Esophagus squamous epithelium (tissue), 5 donors: ENCODE data around the gene OR51G1. TPM values are rescaled to one million over a fixed set of nuclear protein-coding genes. Genes with fewer than 3 reads are reported as not detected.

Experiments used
- DNase-seq: peaks from one replicate; lab custom pipeline; 2025; lab: John Stamatoyannopoulos, UW
- H3K27ac ChIP-seq, 4 donors: fragments of 200-600 bp; sonication (generic); one replicate each; pipeline ENCODE4 v1.5.1; 2016 to 2019; ENCODE audit warnings: mild to moderate bottlenecking in 1 of 4
- H3K27me3 ChIP-seq, 4 donors: fragments of 200-600 bp; sonication (generic); 1 replicate in 3 of 4; 2 replicates in 1 of 4; pipeline versions ENCODE4 v1.5.1 to v1.6.0; 2017 to 2021; ENCODE audit warnings: antibody characterized with exemption in 1 of 4
- H3K36me3 ChIP-seq, 3 donors: fragments of 200-600 bp; sonication (generic); one replicate each; pipeline ENCODE4 v1.5.1; 2016 to 2019
- H3K4me1 ChIP-seq, 3 donors: fragments of 200-600 bp; sonication (generic); one replicate each; pipeline ENCODE4 v1.5.1; 2017 to 2019
- H3K4me3 ChIP-seq, 4 donors: fragments of 200-600 bp; sonication (generic); 1 replicate in 3 of 4; 2 replicates in 1 of 4; pipeline ENCODE4 v1.5.1; 2016 to 2019; ENCODE audit warnings: mild to moderate bottlenecking in 2 of 4, moderate library complexity in 1 of 4
- H3K9me3 ChIP-seq, 3 donors: fragments of 200-600 bp; sonication (generic); one replicate each; pipeline ENCODE4 v1.5.1; 2016 to 2019
- CTCF ChIP-seq, 6 experiments: fragments of 450-650 bp in 4 of 6; fragments of 200-600 bp in 2 of 6; sonication (generic) in 2 of 6; IDR thresholded peaks; one replicate each; pipeline ENCODE4 v1.5.1; 2016 to 2019; ENCODE audit warnings: antibody characterized with exemption in 6 of 6, mild to moderate bottlenecking in 4 of 6, moderate library complexity in 4 of 6
- POLR2A ChIP-seq, 4 donors: fragments of 450-650 bp; IDR thresholded peaks; one replicate each; pipeline ENCODE4 v1.6.1; 2017; ENCODE audit warnings: antibody characterized with exemption in 4 of 4, mild to moderate bottlenecking in 4 of 4, moderate library complexity in 3 of 4
- WGBS, 2 donors: methylation state at CpG; one replicate each; pipeline ENCODE4 v1.1.5; 2018; 5-methylcytosine and 5-hydroxymethylcytosine counted together
- intact Hi-C: fragments of 100-400 bp; cut with DNase I; formaldehyde crosslinking; loops from one replicate; pipeline ENCODE4 v1.15.0; 2022
- total RNA-seq, 4 donors: library from RNA; depleted of rRNA; stranded (reverse); fragments of >200 nt; gene quantifications; one replicate each; pipeline ENCODE4 v1.1.0, GENCODE V29; 2016
- donor health status: DM: yes; HTN: yes; CAD: no.

OR51G1 gene
- total RNA-seq, 4 donors from 2014 or later: not detected

GRCh38 chr11:4936745-4937144, 12.6 kb upstream of the OR51G1 start:
- no peaks in the 10 kb centered on the region for H3K27me3 ChIP-seq
- H3K4me3 ChIP-seq: no peak overlapping the region
- WGBS, 2 donors: 70 to 76% methylated on average over 3 of the region's 3 CpGs
- no peaks in the 10 kb centered on the region for H3K9me3 ChIP-seq
- no peaks in the 10 kb centered on the region for H3K36me3 ChIP-seq
- no peak overlapping the region for H3K27ac ChIP-seq
- no peak for TF ChIP-seq POLR2A (IDR thresholded peaks at IDR 0.05)
- TF ChIP-seq CTCF (IDR thresholded peaks at IDR 0.05): no peak
- no peak for DNase-seq
- intact Hi-C loops: no loop called here
- H3K4me1 ChIP-seq: no peaks in the 10 kb centered on the region

- intact Hi-C loops: no loop called here
- Histone ChIP-seq H3K36me3 (no peaks in the 10 kb centered on the region), H3K4me1 (no peaks in the 10 kb centered on the region), H3K27ac (no peak overlapping the region), H3K9me3 (no peaks in the 10 kb centered on the region), H3K4me3 (no peak overlapping the region), H3K27me3 (no peaks in the 10 kb centered on the region)
- WGBS, 2 donors: 40 to 61% methylated on average over 4 of the region's 4 CpGs
- DNase-seq: no peak
- TF ChIP-seq CTCF (IDR thresholded peaks at IDR 0.05) (no peak), POLR2A (IDR thresholded peaks at IDR 0.05) (no peak)
These were observed 8.6 kb upstream of the OR51G1 start for GRCh38 chr11:4932751-4933150.

- H3K9me3 ChIP-seq: no peaks in the 10 kb centered on the region
- H3K4me1 ChIP-seq: no peaks in the 10 kb centered on the region
- TF ChIP-seq POLR2A (IDR thresholded peaks at IDR 0.05): no peak
- TF ChIP-seq CTCF (IDR thresholded peaks at IDR 0.05): no peak
- no peak overlapping the region for H3K4me3 ChIP-seq
- no peaks in the 10 kb centered on the region for H3K36me3 ChIP-seq
- H3K27ac ChIP-seq: no peak overlapping the region
- H3K27me3 ChIP-seq: no peaks in the 10 kb centered on the region
- DNase-seq: no peak
- intact Hi-C loops: no loop called here
These were observed 2.5 kb upstream of the OR51G1 start for GRCh38 chr11:4926608-4927007.

GRCh38 chr11:4922304-4922703, 1.8 kb downstream of the OR51G1 start:
- Histone ChIP-seq H3K4me3 (no peak overlapping the region), H3K9me3 (no peaks in the 10 kb centered on the region), H3K4me1 (no peaks in the 10 kb centered on the region), H3K27ac (no peak overlapping the region), H3K36me3 (no peaks in the 10 kb centered on the region), H3K27me3 (no peaks in the 10 kb centered on the region)
- intact Hi-C loops: no loop called here
- DNase-seq: no peak
- 23 to 42% methylated on average over 1 of the region's 1 CpG for WGBS, 2 donors
- TF ChIP-seq POLR2A (IDR thresholded peaks at IDR 0.05) (no peak), CTCF (IDR thresholded peaks at IDR 0.05) (no peak)

GRCh38 chr11:4921796-4922195, 2.3 kb downstream of the OR51G1 start:
- TF ChIP-seq CTCF (IDR thresholded peaks at IDR 0.05): no peak
- TF ChIP-seq POLR2A (IDR thresholded peaks at IDR 0.05): no peak
- Histone ChIP-seq H3K9me3 (no peaks in the 10 kb centered on the region), H3K36me3 (no peaks in the 10 kb centered on the region), H3K4me1 (no peaks in the 10 kb centered on the region), H3K27ac (no peak overlapping the region), H3K4me3 (no peak overlapping the region), H3K27me3 (no peaks in the 10 kb centered on the region)
- 31 to 62% methylated on average over 1 of the region's 1 CpG for WGBS, 2 donors
- no peak for DNase-seq
- intact Hi-C loops: no loop called here
